BE2C (cell line): Measurements from ENCODE around the gene POLR1C.
A peak's percentile ranks its signal among the peaks of the same experiment; 100 is the strongest.

Experiments
- DNase-seq: peaks from one replicate; pipeline ENCODE4 v3.0.0-alpha.2; 2020
- H3K27me3 ChIP-seq: fragments of 250-450 bp; sonication (Bioruptor Pico); 2 replicates; pipeline ENCODE4 v1.5.1; 2020; ENCODE audit warnings: mild to moderate bottlenecking
- H3K36me3 ChIP-seq: fragments of 250-450 bp; sonication (Bioruptor Pico); 2 replicates; pipeline ENCODE4 v1.5.1; 2020; ENCODE audit warnings: mild to moderate bottlenecking
- H3K4me1 ChIP-seq: fragments of 250-450 bp; sonication (Bioruptor Pico); 2 replicates; pipeline ENCODE4 v1.5.1; 2020
- H3K4me3 ChIP-seq: 2 replicates; pipeline ENCODE4 v1.5.1; 2011; ENCODE audit warnings: low read depth, low read length
- H3K9me3 ChIP-seq: fragments of 250-450 bp; sonication (Bioruptor Pico); 2 replicates; pipeline ENCODE4 v1.5.1; 2020
- TF ChIP-seq, protein P1 (sequence below): IDR thresholded peaks from 2 replicates; pipeline ENCODE4 v1.5.1; 2012; ENCODE audit warnings: mild to moderate bottlenecking, low read depth, low read length

Gene POLR1C

DNA sequence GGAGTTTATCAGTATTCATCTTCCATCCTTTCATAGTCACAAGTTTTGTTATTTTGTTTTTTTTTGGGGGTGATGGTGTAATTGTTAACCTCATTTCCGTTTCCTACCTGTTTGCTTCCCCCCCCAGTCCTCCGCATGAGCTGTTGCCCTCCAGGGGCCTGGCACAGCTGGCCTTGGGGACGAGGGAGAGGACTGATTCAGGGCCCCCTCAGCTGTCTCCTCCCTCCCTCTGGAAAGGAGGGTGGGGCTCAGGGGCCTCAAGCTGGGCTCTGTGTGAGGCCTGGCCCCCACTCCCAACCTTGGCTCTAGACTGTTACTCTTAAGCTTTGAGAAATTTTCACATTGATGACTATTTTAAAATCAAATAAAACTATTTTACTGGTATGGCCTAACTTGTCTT is 10.7 kb upstream of the POLR1C start:
- H3K4me3 ChIP-seq, result no peak overlapping the region
- H3K36me3 ChIP-seq, result peaks cover 12% of the 10 kb centered on the region
- DNase-seq, result no peak
- TF ChIP-seq, protein P1, sequence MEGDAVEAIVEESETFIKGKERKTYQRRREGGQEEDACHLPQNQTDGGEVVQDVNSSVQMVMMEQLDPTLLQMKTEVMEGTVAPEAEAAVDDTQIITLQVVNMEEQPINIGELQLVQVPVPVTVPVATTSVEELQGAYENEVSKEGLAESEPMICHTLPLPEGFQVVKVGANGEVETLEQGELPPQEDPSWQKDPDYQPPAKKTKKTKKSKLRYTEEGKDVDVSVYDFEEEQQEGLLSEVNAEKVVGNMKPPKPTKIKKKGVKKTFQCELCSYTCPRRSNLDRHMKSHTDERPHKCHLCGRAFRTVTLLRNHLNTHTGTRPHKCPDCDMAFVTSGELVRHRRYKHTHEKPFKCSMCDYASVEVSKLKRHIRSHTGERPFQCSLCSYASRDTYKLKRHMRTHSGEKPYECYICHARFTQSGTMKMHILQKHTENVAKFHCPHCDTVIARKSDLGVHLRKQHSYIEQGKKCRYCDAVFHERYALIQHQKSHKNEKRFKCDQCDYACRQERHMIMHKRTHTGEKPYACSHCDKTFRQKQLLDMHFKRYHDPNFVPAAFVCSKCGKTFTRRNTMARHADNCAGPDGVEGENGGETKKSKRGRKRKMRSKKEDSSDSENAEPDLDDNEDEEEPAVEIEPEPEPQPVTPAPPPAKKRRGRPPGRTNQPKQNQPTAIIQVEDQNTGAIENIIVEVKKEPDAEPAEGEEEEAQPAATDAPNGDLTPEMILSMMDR, result no peak
- H3K27me3 ChIP-seq, result no peaks in the 10 kb centered on the region
- no peaks in the 10 kb centered on the region for H3K4me1 ChIP-seq
- no peaks in the 10 kb centered on the region for H3K9me3 ChIP-seq

DNA sequence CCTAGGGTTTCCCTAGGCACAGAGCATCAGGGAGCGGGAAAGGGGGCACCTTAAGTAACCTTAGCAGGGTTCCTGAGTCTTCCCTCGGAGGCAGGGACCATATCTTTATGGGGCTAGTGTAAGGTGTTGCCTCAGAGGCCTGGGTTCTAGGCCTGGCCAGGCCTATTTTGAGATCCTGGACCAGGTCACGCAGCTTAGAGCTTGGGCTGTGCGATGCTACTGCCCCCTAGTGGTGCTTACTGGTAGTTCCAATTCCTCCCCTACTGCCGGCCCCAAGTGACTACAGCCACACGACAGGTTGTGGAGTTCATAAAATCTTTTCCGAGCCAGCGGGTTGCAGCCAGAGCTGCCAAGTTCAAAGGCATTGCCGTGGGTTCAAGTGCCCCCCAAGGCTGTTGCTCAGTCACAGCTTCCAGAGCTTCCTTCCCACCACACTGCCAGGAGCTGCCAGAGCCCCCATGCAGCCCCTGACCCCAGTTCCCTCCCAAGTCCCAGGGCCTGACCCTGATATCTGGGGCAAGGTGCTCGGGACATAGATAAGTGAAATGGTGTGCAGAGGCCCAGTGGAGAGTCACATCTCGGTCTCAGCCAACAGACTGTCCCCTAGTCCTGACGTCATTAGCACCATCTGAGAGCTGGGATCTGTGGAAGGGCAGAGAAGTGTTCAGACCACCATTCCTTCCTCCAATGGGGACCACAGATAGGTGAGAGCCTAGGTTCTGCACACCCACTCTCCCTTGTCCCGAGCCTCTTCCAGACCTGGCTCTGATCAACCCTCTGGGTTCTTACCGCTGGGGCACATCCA is 10.0 kb upstream of the POLR1C start:
- Histone ChIP-seq H3K27me3 (no peaks in the 10 kb centered on the region), H3K9me3 (no peaks in the 10 kb centered on the region), H3K36me3 (peaks cover 12% of the 10 kb centered on the region), H3K4me3 (no peak overlapping the region), H3K4me1 (no peaks in the 10 kb centered on the region)
- peak; percentile 79 for DNase-seq
- TF ChIP-seq, protein P1, result peak; percentile 95

DNA sequence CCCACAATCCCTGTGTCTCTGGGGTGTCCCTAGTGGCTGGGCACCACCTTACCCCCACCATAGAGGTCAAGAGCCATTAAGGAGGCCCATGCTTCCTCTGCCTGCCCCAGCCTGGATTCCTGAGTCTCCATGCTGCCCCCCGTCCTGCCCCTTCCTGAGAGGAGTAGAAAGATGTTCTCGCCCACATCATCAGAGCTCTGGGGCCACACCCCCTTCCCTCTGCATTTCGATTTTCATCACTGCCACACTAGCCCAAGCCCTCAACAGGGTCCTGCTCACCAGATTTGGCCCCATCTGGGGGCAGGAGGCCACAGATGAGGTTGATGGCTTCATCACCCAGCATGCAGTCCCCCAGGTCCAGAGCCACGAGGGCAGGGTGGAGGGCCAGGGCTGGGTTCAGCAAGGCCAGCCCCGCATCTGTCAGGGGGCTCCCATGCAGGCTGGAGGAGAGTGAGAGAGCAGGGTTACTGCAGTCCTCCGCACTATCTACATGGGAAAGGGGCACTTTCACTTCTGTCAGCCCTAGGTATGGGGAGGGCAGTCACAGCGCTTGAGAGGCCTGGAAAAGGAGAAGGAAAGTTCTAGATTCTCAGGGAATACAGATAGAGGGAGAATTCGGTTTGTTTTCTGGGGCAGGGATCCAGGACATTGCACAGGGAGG is 8.3 kb upstream of the POLR1C start:
- Histone ChIP-seq H3K4me1 (no peaks in the 10 kb centered on the region), H3K27me3 (no peaks in the 10 kb centered on the region), H3K9me3 (no peaks in the 10 kb centered on the region), H3K4me3 (no peak overlapping the region), H3K36me3 (peaks cover 10% of the 10 kb centered on the region)
- TF ChIP-seq, protein P1, result no peak
- no peak for DNase-seq

DNA sequence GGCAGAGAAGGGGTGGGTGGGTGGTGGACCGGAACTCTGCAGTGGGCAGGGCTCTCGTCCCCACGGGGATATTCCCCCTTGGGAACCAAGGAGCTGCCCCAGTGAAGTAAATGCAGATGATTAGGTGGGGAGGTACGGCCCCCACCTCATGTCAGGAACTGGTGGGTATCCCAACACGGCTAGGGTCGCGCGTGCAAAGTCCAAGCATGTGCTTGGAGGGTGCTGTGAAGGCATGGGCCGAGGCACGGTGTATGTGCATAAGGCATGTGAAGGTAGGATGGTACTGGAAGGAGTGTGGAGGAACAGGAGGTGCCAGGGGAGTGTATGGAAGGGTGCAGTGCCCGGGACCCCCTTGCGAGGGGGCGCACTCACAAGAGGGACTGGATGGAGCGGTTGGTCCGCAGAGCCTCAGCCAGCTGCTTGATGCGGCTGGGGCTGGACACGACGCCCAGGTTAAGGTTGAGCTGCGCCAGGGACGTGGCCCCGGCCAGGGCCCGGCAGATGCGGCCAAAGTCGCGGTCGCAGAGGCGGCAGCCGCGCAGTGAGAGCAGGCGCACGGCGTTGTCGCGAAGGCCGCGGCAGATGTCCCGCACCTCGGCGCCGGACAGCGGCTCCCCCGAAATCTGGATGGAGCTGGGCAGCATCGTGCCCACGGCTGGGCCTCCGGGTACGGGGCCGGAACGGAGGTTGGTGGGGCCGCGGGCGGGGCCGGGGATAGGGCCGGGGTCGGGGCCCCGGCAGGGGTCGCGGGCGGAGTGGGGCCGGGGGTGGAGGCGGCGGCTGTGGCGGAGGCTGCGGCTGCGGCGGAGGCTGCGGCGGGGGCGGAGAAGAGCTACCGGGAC is 7.5 kb upstream of the POLR1C start:
- peaks cover 9% of the 10 kb centered on the region for H3K36me3 ChIP-seq
- DNase-seq, result no peak
- no peaks in the 10 kb centered on the region for H3K9me3 ChIP-seq
- TF ChIP-seq, protein P1, result no peak
- no peaks in the 10 kb centered on the region for H3K4me1 ChIP-seq
- no peaks in the 10 kb centered on the region for H3K27me3 ChIP-seq
- H3K4me3 ChIP-seq, result peak overlapping the region; percentile 54

DNA sequence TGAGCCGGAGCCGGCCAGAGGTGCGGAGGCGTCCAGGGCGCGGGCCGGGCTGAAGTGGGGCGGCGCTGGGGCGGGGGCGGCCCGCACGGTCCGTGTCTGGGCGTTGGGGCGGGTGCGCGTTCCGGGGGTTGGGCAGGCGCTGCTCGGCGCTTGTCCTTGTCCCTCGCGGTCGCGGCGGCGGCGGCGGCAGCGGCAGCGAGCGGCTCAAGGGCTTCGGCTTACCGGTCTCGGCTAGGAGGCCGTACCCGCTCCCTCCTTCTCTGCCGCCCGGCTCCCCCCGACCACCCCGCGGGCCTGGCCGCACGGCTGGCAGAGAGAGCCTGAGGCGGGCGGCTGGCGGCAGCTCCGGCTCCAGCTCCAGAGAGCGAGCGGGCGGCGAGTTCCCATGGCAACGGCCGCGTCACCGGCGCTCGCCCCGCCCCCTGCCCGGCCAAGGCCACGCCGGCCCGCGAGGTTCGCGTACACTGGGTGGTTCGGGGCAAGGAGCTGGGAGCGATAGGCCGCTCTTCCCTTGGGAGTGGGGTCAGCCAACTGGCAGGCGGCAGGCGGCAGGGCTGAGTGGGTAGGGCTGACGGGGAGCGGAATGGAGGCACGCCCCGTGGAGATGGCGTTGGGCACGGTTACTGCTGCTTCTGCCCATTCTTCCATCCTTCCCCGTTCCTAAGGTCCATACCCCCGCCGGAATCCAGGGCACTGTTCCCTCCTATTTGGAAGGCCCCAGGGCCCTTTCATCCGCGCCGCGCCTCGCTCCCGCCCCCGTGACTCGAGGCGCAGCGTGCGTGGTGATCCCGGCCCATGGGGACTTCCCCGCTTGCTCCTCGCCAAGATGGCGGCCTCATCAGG is 6.7 kb upstream of the POLR1C start, which contains the start of gene LRRC73:
Gene LRRC73, minus strand, starts transcription at position 363 of the 843 bp plus-strand sequence. CDS start 561 bp downstream, outside the sequence.
- DNase-seq, result peak; percentile 96
- TF ChIP-seq, protein P1, result no peak
- Histone ChIP-seq H3K36me3 (peaks cover 8% of the 10 kb centered on the region), H3K4me3 (peak within 1 kb of the TSS; percentile 54), H3K9me3 (no peaks in the 10 kb centered on the region), H3K4me1 (no peaks in the 10 kb centered on the region), H3K27me3 (no peaks in the 10 kb centered on the region)
